Right lobe of liver (tissue), 6 donors: ENCODE measurements around the gene VEGFA. TPM values are rescaled to one million over a fixed set of nuclear protein-coding genes. Genes with fewer than 3 reads are reported as not detected.

Experiments
- ATAC-seq, 4 donors: fragments of 200-7000 bp; cut with Tn5 transposase; one replicate each; pipeline ENCODE4 v1.9.1; 2020; ENCODE audit warnings: mild to moderate bottlenecking in 4 of 4, moderate library complexity in 4 of 4
- DNase-seq, 3 donors: peaks; one replicate each; pipeline ENCODE4 v3.0.0-alpha.2; 2020
- H3K27ac ChIP-seq, 3 donors: fragments of 200-600 bp; one replicate each; pipeline ENCODE4 v1.8.0; 2022
- H3K27me3 ChIP-seq, 2 donors: fragments of 200-600 bp; one replicate each; pipeline ENCODE4 v1.8.0; 2022
- H3K36me3 ChIP-seq, 4 donors: fragments of 200-600 bp; sonication (generic) in 1 of 4; one replicate each; pipeline versions ENCODE4 v1.5.1 to v1.8.0; 2017 to 2022; ENCODE audit warnings: control low read depth in 1 of 4
- H3K4me1 ChIP-seq, 4 donors: fragments of 200-600 bp; sonication (generic) in 1 of 4; one replicate each; pipeline versions ENCODE4 v1.5.1 to v1.8.0; 2017 to 2022; ENCODE audit warnings: control low read depth in 1 of 4
- H3K4me3 ChIP-seq, 3 donors: fragments of 200-600 bp; one replicate each; pipeline ENCODE4 v1.8.0; 2022
- H3K9me3 ChIP-seq, 4 donors: fragments of 200-600 bp; sonication (generic) in 1 of 4; one replicate each; pipeline versions ENCODE4 v1.5.1 to v1.8.0; 2017 to 2022; ENCODE audit warnings: control low read depth in 1 of 4
- POLR2A ChIP-seq: fragments of 450-650 bp; IDR thresholded peaks from one replicate; pipeline ENCODE4 v1.6.1; 2017; ENCODE audit warnings: antibody characterized with exemption, mild to moderate bottlenecking
- WGBS: methylation state at CpG from one replicate; pipeline ENCODE4 v1.1.6; 2018; ENCODE audit warnings: low coverage, low lambda C conversion rate; ENCODE audit not compliant: insufficient coverage; ENCODE audit errors: missing lambda C conversion rate; 5-methylcytosine and 5-hydroxymethylcytosine counted together
- intact Hi-C, 2 donors: fragments of 100-400 bp; cut with DNase I; formaldehyde crosslinking; loops; one replicate each; pipeline versions ENCODE4 v1.11.2 to v1.14.1; 2022
- total RNA-seq, 6 experiments: library from RNA; depleted of rRNA in 2 of 6; stranded (reverse); fragments of >200 nt in 2 of 6; fragmentation: NEBNext Ultra II Directional in 3 of 6; extraction: Animal tissue kit (Norgen Biotek cat#: 25700) in 3 of 6; gene quantifications; one replicate each; pipeline versions ENCODE4 v1.1.0 to v1.2.4, GENCODE V29; 2016 to 2023
- TF ChIP-seq, protein P1 (sequence below), 4 donors: fragments of 200-600 bp in 3 of 4; fragments of 450-650 bp in 1 of 4; IDR thresholded peaks; one replicate each; pipeline versions ENCODE4 v1.5.1 to v1.8.0; 2016 to 2022; ENCODE audit warnings: antibody characterized with exemption in 4 of 4, mild to moderate bottlenecking in 2 of 4
- donor health status: DM: no; HTN: yes; CAD: no.
- donor health status: DM: no; HTN: no; CAD: no.
- donor health status: DM: no; HTN: no; CAD: no.
- donor health status: DM: no; HTN: yes; CAD: no.
- donor health status: DM: no; HTN: yes; CAD: no.

The VEGFA gene
- total RNA-seq, 6 experiments from 2014 or later, result 91.3 to 571 (median 132) TPM

DNA sequence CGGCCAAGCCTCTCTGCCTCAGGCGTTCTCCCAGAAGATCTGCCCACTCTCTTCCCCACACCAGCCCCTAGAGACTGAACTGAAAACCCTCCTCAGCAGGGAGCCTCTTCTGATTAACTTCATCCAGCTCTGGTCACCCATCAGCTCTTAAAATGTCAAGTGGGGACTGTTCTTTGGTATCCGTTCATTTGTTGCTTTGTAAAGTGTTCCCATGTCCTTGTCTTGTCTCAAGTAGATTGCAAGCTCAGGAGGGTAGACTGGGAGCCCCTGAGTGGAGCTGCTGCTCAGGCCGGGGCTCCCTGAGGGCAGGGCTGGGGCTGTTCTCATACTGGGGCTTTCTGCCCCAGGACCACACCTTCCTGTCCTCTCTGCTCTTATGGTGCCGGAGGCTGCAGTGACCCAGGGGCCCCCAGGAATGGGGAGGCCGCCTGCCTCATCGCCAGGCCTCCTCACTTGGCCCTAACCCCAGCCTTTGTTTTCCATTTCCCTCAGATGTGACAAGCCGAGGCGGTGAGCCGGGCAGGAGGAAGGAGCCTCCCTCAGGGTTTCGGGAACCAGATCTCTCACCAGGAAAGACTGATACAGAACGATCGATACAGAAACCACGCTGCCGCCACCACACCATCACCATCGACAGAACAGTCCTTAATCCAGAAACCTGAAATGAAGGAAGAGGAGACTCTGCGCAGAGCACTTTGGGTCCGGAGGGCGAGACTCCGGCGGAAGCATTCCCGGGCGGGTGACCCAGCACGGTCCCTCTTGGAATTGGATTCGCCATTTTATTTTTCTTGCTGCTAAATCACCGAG is 14.2 kb downstream of the VEGFA start:
- 93% methylated on average over 11 of the region's 26 CpGs for WGBS
- no peak overlapping the region for H3K4me3 ChIP-seq
- H3K27me3 ChIP-seq, result no peaks in the 10 kb centered on the region
- no peaks in the 10 kb centered on the region for H3K4me1 ChIP-seq
- intact Hi-C loops, result no loop called here
- no peak overlapping the region for H3K27ac ChIP-seq
- no peak for ATAC-seq
- no peak for TF ChIP-seq POLR2A
- TF ChIP-seq, protein P1, sequence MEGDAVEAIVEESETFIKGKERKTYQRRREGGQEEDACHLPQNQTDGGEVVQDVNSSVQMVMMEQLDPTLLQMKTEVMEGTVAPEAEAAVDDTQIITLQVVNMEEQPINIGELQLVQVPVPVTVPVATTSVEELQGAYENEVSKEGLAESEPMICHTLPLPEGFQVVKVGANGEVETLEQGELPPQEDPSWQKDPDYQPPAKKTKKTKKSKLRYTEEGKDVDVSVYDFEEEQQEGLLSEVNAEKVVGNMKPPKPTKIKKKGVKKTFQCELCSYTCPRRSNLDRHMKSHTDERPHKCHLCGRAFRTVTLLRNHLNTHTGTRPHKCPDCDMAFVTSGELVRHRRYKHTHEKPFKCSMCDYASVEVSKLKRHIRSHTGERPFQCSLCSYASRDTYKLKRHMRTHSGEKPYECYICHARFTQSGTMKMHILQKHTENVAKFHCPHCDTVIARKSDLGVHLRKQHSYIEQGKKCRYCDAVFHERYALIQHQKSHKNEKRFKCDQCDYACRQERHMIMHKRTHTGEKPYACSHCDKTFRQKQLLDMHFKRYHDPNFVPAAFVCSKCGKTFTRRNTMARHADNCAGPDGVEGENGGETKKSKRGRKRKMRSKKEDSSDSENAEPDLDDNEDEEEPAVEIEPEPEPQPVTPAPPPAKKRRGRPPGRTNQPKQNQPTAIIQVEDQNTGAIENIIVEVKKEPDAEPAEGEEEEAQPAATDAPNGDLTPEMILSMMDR (IDR thresholded peaks at IDR 0.05), result no peak
- no peaks in the 10 kb centered on the region for H3K9me3 ChIP-seq
- DNase-seq, result peak in 1 of 3 donors; percentile 36
- H3K36me3 ChIP-seq, result peaks cover 8 to 64% (median 32%) of the 10 kb centered on the region in 4 donors

DNA sequence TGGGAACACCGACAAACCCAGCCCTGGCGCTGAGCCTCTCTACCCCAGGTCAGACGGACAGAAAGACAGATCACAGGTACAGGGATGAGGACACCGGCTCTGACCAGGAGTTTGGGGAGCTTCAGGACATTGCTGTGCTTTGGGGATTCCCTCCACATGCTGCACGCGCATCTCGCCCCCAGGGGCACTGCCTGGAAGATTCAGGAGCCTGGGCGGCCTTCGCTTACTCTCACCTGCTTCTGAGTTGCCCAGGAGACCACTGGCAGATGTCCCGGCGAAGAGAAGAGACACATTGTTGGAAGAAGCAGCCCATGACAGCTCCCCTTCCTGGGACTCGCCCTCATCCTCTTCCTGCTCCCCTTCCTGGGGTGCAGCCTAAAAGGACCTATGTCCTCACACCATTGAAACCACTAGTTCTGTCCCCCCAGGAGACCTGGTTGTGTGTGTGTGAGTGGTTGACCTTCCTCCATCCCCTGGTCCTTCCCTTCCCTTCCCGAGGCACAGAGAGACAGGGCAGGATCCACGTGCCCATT is 15.3 kb downstream of the VEGFA start:
- H3K4me1 ChIP-seq, result no peaks in the 10 kb centered on the region
- H3K27me3 ChIP-seq, result no peaks in the 10 kb centered on the region
- intact Hi-C loops, result no loop called here
- H3K9me3 ChIP-seq, result no peaks in the 10 kb centered on the region
- H3K4me3 ChIP-seq, result no peak overlapping the region
- WGBS, result 26% methylated on average over 3 of the region's 14 CpGs
- no peak overlapping the region for H3K27ac ChIP-seq
- ATAC-seq (peak in 2 of 4 donors; percentile 1), DNase-seq (peak in 2 of 3 donors; percentile 41 to 54)
- TF ChIP-seq, protein P1 (IDR thresholded peaks at IDR 0.05), result no peak
- TF ChIP-seq POLR2A, result no peak
- peaks cover 1 to 54% (median 25%) of the 10 kb centered on the region in 4 donors for H3K36me3 ChIP-seq

DNA sequence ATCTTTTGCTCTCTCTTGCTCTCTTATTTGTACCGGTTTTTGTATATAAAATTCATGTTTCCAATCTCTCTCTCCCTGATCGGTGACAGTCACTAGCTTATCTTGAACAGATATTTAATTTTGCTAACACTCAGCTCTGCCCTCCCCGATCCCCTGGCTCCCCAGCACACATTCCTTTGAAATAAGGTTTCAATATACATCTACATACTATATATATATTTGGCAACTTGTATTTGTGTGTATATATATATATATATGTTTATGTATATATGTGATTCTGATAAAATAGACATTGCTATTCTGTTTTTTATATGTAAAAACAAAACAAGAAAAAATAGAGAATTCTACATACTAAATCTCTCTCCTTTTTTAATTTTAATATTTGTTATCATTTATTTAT is 15.9 kb downstream of the VEGFA start:
- no peak for ATAC-seq
- peaks cover 0 to 48% (median 22%) of the 10 kb centered on the region in 4 donors for H3K36me3 ChIP-seq

DNA sequence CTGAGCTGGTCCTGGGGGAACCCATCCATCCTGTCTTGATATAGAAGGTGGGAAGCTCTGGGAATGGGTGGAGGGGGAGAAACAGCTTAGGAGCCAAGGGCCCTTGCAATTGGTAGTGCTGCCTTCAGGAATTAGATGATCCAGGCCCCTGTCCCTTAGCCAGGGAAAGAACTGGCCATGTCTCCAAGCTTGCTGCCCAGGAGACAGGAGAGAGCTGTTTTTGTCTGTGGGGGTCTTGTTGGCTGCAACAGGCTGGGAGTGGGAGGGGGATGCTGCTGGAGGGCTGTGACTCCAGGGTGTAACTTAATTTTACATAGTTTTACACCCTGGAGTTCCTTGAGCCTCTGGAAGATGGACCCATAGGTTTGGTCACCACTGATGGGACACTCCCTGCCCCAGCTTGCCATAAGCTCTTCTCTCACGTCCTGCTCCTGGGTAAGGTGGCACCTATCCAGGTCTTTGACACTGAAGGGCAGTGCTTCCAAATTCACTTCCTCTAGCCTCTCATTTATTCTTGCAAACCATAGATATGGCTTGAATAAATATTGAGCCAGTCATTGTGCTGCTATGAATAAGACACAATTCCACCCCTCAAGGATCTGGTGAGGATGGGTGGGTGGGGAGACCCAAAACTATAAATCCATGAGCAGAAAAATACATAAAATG is 16.8 kb downstream of the VEGFA start:
- intact Hi-C loops, result no loop called here
- 25% methylated on average over 1 of the region's 1 CpG for WGBS
- H3K4me3 ChIP-seq, result no peak overlapping the region
- peak in 3 of 4 donors; percentile 33 to 47 (median 41) for ATAC-seq
- H3K4me1 ChIP-seq, result no peaks in the 10 kb centered on the region
- TF ChIP-seq, protein P1 (IDR thresholded peaks at IDR 0.05), result no peak
- TF ChIP-seq POLR2A, result no peak
- H3K27ac ChIP-seq, result no peak overlapping the region
- no peak for DNase-seq
- peaks cover 0 to 39% (median 17%) of the 10 kb centered on the region in 4 donors for H3K36me3 ChIP-seq
- H3K27me3 ChIP-seq, result no peaks in the 10 kb centered on the region
- no peaks in the 10 kb centered on the region for H3K9me3 ChIP-seq

More for the DNA sequence above, 15.9 kb downstream of the VEGFA start:
- Histone ChIP-seq H3K9me3 (no peaks in the 10 kb centered on the region), H3K27me3 (no peaks in the 10 kb centered on the region), H3K4me3 (no peak overlapping the region), H3K4me1 (no peaks in the 10 kb centered on the region), H3K27ac (no peak overlapping the region)
- TF ChIP-seq, protein P1 (IDR thresholded peaks at IDR 0.05), result no peak
- TF ChIP-seq POLR2A, result no peak
- intact Hi-C loops, result no loop called here
- WGBS, result 80% methylated on average over 3 of the region's 3 CpGs
- DNase-seq, result no peak
